Brain microvascular endothelial cell (primary cell): ENCODE results near the gene MRO.

ENCODE experiments used
- DNase-seq: peaks from one replicate; pipeline ENCODE4 v3.0.0-alpha.2; 2020
- H3K27ac ChIP-seq: fragments of 250-450 bp; sonication (Bioruptor Pico); 2 replicates; pipeline ENCODE4 v1.5.1; 2020; ENCODE audit warnings: mild to moderate bottlenecking, moderate library complexity
- H3K27me3 ChIP-seq: fragments of 250-450 bp; sonication (Bioruptor Pico); replicated peaks from 2 replicates; pipeline ENCODE4 v1.5.1; 2020; ENCODE audit warnings: mild to moderate bottlenecking
- H3K36me3 ChIP-seq: fragments of 250-450 bp; sonication (Bioruptor Pico); replicated peaks from 2 replicates; pipeline ENCODE4 v1.5.1; 2020; ENCODE audit warnings: mild to moderate bottlenecking
- H3K4me3 ChIP-seq: 2 replicates; pipeline ENCODE4 v1.5.1; 2011; ENCODE audit warnings: low read depth, mild to moderate bottlenecking, control low read depth, low read length, moderate library complexity
- CTCF ChIP-seq: IDR thresholded peaks from 2 replicates; pipeline ENCODE4 v1.5.1; 2011; ENCODE audit warnings: low read depth, mild to moderate bottlenecking, moderate library complexity, low read length, control low read depth, inconsistent platforms; ENCODE audit errors: missing control alignments
- in situ Hi-C: cut with HindIII; loops from 2 replicates; pipeline ENCODE4 v1.10.0; 2017; ENCODE audit warnings: low sequenced_read_pairs, low pct_ligation_motif_present

MRO gene

GRCh38 chr18:50751947-50752346 is 67.9 kb downstream of the MRO start:
- Histone ChIP-seq H3K27ac (no peak overlapping the region), H3K4me3 (no peak overlapping the region), H3K36me3 (no peaks in the 10 kb centered on the region), H3K27me3 (no peaks in the 10 kb centered on the region)
- no peak for TF ChIP-seq CTCF
- in situ Hi-C loops = no loop called here
- DNase-seq = no peak

DNA sequence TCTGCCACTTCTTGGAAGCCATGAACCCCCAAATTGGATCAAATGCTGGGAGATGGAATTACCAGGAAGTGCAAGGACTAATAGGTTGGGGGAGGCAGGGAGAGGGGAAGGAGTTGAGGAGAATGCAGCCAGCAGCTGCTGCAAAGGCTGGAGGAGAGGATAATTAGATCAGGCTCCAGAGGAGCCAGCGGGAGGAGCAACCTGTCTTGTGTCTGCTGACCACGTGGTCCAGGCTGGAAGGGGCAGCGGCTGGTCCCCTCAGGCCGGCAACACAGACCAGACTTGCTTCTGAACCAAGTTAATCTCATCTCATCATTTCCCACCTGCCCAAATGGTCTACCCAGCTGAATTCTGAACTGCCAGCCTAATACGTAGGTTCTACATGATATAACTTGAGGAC is 68.3 kb downstream of the MRO start:
- Histone ChIP-seq H3K27ac (no peak overlapping the region), H3K4me3 (no peak overlapping the region), H3K27me3 (no peaks in the 10 kb centered on the region), H3K36me3 (no peaks in the 10 kb centered on the region)
- no peak for DNase-seq
- no peak for TF ChIP-seq CTCF
- in situ Hi-C loops = no loop called here

- no peak for TF ChIP-seq CTCF
- in situ Hi-C loops = no loop called here
- no peak for DNase-seq
- Histone ChIP-seq H3K4me3 (no peak overlapping the region), H3K27ac (no peak overlapping the region), H3K27me3 (no peaks in the 10 kb centered on the region), H3K36me3 (no peaks in the 10 kb centered on the region)
Measured at GRCh38 chr18:50750546-50750945, 69.3 kb downstream of the MRO start.

DNA sequence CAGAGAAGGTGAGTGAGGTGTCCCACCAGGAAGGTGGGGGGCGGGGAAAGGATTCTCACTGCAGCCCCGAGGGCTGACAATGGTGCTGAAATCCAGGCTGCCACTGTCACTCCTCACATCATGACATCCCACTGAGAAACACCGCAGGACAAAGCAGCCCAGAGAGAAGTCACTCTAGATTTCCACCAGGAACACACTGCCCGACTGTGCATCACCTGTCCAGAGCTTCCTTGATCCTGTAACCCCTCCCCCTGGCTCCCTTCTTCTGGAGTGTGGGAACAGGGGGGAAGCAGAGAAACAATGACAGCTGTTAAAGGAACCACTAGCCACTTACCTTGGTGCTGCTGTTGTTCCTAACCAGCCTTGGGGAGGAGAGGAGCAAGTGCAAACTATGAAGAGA is 69.9 kb downstream of the MRO start:
- no peaks in the 10 kb centered on the region for H3K36me3 ChIP-seq
- H3K27ac ChIP-seq = no peak overlapping the region
- no peaks in the 10 kb centered on the region for H3K27me3 ChIP-seq
- in situ Hi-C loops = no loop called here
- no peak for TF ChIP-seq CTCF
- H3K4me3 ChIP-seq = no peak overlapping the region
- no peak for DNase-seq

GRCh38 chr18:50749421-50749820 is 70.4 kb downstream of the MRO start:
- no peaks in the 10 kb centered on the region for H3K36me3 ChIP-seq
- no peak for DNase-seq
- in situ Hi-C loops = no loop called here
- no peak for TF ChIP-seq CTCF
- H3K27me3 ChIP-seq = no peaks in the 10 kb centered on the region
- no peak overlapping the region for H3K4me3 ChIP-seq
- H3K27ac ChIP-seq = no peak overlapping the region
